ENCODE measurements around the gene SFMBT2. TPM values are rescaled to one million over a fixed set of nuclear protein-coding genes. Genes with fewer than 3 reads are reported as not detected.
"Not testable (repeated sequence)": the region's sequence is repeated elsewhere in the genome, so short reads cannot be mapped to it uniquely, and the experiment has no call there.

SFMBT2 gene
- total RNA-seq, 1 experiment from 2014 or later: 14.3 TPM

DNA sequence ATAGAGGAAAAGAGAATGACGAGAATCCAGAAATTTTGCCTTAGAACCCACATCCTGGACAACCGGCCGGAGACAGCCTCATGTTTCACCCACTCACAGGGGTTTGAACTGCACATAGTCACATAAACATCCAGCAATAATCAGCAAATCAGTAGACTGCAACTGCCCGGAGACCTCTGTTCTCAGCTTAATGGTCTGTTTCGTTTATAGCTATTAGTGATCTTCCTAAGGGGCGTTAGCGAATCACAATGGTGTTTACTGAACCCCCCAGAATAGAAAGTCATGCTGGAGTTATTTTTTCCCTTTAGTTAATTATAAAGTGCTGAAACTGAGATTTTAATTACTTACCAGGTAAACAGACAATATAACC is 98.4 kb downstream of the SFMBT2 start:
- H3K4me1 Mint-ChIP-seq: peaks cover 27% of the 10 kb centered on the region
- DNase-seq (ENCODE audit: low spot score): no peak
- no peak overlapping the region for H3K27ac Mint-ChIP-seq
- TF ChIP-seq ZNF396 (CRISPR knock-in tag; IDR thresholded peaks at IDR 0.05; ENCODE audit: borderline replicate concordance): no peak
- no peak for TF ChIP-seq JUN (CRISPR knock-in tag; IDR thresholded peaks at IDR 0.05)
- TF ChIP-seq, protein P1, sequence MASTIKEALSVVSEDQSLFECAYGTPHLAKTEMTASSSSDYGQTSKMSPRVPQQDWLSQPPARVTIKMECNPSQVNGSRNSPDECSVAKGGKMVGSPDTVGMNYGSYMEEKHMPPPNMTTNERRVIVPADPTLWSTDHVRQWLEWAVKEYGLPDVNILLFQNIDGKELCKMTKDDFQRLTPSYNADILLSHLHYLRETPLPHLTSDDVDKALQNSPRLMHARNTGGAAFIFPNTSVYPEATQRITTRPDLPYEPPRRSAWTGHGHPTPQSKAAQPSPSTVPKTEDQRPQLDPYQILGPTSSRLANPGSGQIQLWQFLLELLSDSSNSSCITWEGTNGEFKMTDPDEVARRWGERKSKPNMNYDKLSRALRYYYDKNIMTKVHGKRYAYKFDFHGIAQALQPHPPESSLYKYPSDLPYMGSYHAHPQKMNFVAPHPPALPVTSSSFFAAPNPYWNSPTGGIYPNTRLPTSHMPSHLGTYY (CRISPR knock-in tag; IDR thresholded peaks at IDR 0.05): no peak
- no peak for TF ChIP-seq ESRRA (CRISPR knock-in tag; IDR thresholded peaks at IDR 0.05; ENCODE audit: borderline replicate concordance)
- TF ChIP-seq FOXJ3 (CRISPR knock-in tag; IDR thresholded peaks at IDR 0.05; ENCODE audit: borderline replicate concordance): no peak
- no peak for TF ChIP-seq NR2C2 (CRISPR knock-in tag; IDR thresholded peaks at IDR 0.05)
- TF ChIP-seq, protein P2, sequence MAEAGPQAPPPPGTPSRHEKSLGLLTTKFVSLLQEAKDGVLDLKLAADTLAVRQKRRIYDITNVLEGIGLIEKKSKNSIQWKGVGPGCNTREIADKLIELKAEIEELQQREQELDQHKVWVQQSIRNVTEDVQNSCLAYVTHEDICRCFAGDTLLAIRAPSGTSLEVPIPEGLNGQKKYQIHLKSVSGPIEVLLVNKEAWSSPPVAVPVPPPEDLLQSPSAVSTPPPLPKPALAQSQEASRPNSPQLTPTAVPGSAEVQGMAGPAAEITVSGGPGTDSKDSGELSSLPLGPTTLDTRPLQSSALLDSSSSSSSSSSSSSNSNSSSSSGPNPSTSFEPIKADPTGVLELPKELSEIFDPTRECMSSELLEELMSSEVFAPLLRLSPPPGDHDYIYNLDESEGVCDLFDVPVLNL (CRISPR knock-in tag; IDR thresholded peaks at IDR 0.05; ENCODE audit: borderline replicate concordance, low read depth): no peak
- TF ChIP-seq, protein P3, sequence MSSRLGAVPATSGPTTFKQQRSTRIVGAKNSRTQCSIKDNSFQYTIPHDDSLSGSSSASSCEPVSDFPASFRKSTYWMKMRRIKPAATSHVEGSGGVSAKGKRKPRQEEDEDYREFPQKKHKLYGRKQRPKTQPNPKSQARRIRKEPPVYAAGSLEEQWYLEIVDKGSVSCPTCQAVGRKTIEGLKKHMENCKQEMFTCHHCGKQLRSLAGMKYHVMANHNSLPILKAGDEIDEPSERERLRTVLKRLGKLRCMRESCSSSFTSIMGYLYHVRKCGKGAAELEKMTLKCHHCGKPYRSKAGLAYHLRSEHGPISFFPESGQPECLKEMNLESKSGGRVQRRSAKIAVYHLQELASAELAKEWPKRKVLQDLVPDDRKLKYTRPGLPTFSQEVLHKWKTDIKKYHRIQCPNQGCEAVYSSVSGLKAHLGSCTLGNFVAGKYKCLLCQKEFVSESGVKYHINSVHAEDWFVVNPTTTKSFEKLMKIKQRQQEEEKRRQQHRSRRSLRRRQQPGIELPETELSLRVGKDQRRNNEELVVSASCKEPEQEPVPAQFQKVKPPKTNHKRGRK (CRISPR knock-in tag; IDR thresholded peaks at IDR 0.05; ENCODE audit: borderline replicate concordance): no peak
- no peak for TF ChIP-seq ZNF416 (CRISPR knock-in tag; IDR thresholded peaks at IDR 0.05)
- TF ChIP-seq, protein P4, sequence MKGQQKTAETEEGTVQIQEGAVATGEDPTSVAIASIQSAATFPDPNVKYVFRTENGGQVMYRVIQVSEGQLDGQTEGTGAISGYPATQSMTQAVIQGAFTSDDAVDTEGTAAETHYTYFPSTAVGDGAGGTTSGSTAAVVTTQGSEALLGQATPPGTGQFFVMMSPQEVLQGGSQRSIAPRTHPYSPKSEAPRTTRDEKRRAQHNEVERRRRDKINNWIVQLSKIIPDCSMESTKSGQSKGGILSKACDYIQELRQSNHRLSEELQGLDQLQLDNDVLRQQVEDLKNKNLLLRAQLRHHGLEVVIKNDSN (CRISPR knock-in tag; IDR thresholded peaks at IDR 0.05): no peak
- TF ChIP-seq, protein P5, sequence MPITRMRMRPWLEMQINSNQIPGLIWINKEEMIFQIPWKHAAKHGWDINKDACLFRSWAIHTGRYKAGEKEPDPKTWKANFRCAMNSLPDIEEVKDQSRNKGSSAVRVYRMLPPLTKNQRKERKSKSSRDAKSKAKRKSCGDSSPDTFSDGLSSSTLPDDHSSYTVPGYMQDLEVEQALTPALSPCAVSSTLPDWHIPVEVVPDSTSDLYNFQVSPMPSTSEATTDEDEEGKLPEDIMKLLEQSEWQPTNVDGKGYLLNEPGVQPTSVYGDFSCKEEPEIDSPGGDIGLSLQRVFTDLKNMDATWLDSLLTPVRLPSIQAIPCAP (CRISPR knock-in tag; IDR thresholded peaks at IDR 0.05): no peak
- TF ChIP-seq RORB (CRISPR knock-in tag; IDR thresholded peaks at IDR 0.05): no peak
- TF ChIP-seq TP53 (CRISPR knock-in tag; IDR thresholded peaks at IDR 0.05): no peak
- TF ChIP-seq ZNF138 (CRISPR knock-in tag; conservative IDR thresholded peaks at IDR 0.05): no peak
- no peak for TF ChIP-seq SOX15 (CRISPR knock-in tag; IDR thresholded peaks at IDR 0.05)
- no peak for TF ChIP-seq ZNF317 (CRISPR knock-in tag; IDR thresholded peaks at IDR 0.05; ENCODE audit: borderline replicate concordance, low read depth)
- TF ChIP-seq, protein P6, sequence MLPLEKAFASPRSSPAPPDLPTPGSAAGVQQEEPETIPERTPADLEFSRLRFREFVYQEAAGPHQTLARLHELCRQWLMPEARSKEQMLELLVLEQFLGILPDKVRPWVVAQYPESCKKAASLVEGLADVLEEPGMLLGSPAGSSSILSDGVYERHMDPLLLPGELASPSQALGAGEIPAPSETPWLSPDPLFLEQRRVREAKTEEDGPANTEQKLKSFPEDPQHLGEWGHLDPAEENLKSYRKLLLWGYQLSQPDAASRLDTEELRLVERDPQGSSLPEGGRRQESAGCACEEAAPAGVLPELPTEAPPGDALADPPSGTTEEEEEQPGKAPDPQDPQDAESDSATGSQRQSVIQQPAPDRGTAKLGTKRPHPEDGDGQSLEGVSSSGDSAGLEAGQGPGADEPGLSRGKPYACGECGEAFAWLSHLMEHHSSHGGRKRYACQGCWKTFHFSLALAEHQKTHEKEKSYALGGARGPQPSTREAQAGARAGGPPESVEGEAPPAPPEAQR (CRISPR knock-in tag; IDR thresholded peaks at IDR 0.05): no peak
- peaks cover 7% of the 10 kb centered on the region for H3K36me3 Mint-ChIP-seq
- no peak overlapping the region for H3K4me3 Mint-ChIP-seq
- peaks cover 6% of the 10 kb centered on the region for H3K9me3 Mint-ChIP-seq
- CTCF ChIA-PET: interaction anchor here (1.5 kb wide), 1 partner anchor 393 kb away, joined by 4 read pairs; no protein-coding TSS in a partner anchor
- POLR2A ChIA-PET: no interaction called here
- H3K27me3 Mint-ChIP-seq (ENCODE audit: low read depth): no peaks in the 10 kb centered on the region
- no peak for ATAC-seq

DNA sequence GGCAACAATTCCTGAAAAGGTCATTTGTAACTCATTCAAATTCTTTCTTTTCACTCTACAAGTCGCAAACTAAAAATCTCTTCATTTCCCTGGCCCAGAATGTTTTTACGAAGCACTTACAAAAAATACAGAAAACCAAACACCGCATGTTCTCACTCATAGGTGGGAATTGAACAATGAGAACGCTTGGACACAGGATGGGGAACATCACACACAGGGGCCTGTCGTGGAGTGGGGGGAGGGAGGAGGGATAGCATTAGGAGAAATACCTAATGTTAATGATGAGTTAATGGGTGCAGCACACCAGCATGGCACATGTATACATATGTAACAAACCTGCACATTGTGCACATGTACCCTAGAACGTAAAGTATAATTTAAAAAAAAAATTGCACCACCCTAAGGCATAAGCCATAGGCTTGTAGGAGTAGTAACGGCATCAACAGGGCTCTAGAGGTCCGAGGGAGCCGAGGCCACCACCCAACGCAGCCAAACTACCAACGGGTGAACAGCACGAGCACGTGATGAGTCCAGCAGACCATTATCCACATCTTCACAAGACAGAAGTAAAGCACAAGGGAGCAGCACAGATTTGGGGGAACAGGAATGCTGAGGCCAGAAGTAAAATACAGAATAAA is 98.9 kb downstream of the SFMBT2 start:
- H3K27me3 Mint-ChIP-seq (ENCODE audit: low read depth); H3K27ac Mint-ChIP-seq; H3K9me3 Mint-ChIP-seq; DNase-seq (ENCODE audit: low spot score); POLR2A ChIA-PET; H3K36me3 Mint-ChIP-seq; ATAC-seq; H3K4me3 Mint-ChIP-seq: not testable (repeated sequence)
- CTCF ChIA-PET: interaction anchor here (1.5 kb wide), 1 partner anchor 392 kb away, joined by 4 read pairs; no protein-coding TSS in a partner anchor
- peaks cover 27% of the 10 kb centered on the region for H3K4me1 Mint-ChIP-seq
